Cardiac fibroblast (primary cell): ENCODE data around the gene AADAT.

Experiments used
- DNase-seq, 2 donors: peaks; one replicate each; pipeline versions ENCODE4 v3.0.0 to v3.0.0-alpha.2; 2010; ENCODE audit warnings: low read depth in 2 of 2
- H3K4me3 ChIP-seq, 2 donors: replicated peaks in 1 of 2; 1 replicate in 1 of 2; 2 replicates in 1 of 2; pipeline ENCODE4 v1.5.1; 2011; ENCODE audit warnings: low read depth in 2 of 2, low read length in 2 of 2, mild to moderate bottlenecking in 2 of 2, moderate library complexity in 1 of 2
- CTCF ChIP-seq: IDR thresholded peaks from one replicate; pipeline ENCODE4 v1.5.1; 2011; ENCODE audit warnings: low read depth, mild to moderate bottlenecking, low read length, inconsistent platforms

Gene AADAT

DNA sequence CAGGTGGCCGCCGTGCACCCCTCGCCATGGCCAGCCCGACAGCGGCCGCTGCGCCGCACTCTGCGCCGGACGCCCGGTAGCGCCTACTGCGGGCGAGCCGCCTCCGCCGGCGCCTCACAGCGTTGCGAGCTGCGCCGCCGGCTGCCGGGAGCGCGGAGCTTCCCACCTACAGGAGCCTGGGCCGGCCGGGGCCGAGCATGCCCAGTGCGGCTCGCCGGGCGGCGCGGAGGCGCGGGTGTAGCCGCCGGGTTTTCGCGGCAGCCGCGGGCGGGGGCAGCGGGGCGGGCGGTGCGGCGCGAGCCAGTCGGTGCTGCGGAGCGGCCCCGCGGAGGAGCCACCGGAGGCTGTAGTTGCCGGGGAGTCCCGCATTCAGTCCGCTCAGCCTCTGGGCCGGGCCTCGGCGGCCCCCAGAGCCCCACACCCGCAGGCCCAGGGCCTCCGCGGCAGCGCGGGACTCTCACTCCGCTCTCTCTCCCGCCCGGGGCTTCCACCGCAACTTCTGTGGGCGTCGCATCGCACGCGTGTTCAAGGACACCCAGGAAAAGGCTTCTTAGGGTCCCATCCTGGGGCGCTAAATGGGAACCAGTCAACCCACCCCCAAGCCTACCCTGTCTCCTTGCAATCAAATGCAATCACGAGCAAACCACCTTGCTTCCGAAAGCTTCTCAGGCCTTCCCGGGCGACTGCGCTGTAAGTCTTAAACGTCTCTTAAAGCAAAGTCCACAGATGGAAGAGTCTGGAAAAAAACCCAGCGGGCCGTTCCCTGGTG is 63.3 kb downstream of the AADAT start, which contains the start of gene MFAP3L:
Gene MFAP3L (minus strand): TSS at position 143 of the 769 bp plus-strand sequence. CDS start 20,518 bp downstream, outside the sequence.
- DNase-seq = peak; percentile 84 to 93
- H3K4me3 ChIP-seq = peak within 1 kb of the TSS; percentile 78 to 83
- TF ChIP-seq CTCF = no peak

DNA sequence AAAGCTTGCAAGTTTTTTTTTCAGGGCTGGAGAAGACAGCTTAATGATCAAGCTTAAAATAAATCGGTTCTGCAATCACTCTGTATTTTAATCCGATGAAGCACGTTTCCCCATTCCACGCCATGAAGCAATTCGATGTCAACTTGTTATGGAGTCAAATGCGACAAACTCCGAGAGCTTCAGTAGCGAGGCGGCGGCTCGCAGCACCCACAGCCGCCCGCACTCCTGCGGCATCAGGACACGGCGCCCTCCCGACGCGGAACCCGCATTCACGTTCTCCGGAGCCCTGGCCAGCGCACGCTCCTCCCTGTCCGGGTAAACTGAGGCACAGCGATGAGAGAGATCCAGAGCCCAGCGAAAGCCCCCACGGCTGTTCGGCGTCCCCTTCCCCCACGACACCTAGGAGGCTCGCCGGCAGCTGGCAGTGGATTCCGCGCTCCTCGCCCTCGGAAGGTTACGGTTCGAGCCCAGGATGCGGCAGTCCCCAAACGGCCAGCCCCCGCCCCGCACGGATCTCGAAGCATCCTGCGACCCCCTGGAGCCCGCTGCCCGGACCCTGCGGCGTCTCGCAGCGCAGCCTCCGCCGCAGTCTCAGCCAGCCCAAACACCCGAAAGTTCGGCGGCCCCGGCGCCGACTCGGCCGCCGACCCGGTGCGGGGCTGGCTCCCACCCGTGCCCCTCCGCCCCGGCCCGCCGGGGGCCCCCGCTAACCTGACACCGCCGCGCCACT is 64.1 kb downstream of the AADAT start:
- peak overlapping the region; percentile 54 to 78 for H3K4me3 ChIP-seq
- DNase-seq = peak in 1 of 2 donors; percentile 22
- no peak for TF ChIP-seq CTCF

DNA sequence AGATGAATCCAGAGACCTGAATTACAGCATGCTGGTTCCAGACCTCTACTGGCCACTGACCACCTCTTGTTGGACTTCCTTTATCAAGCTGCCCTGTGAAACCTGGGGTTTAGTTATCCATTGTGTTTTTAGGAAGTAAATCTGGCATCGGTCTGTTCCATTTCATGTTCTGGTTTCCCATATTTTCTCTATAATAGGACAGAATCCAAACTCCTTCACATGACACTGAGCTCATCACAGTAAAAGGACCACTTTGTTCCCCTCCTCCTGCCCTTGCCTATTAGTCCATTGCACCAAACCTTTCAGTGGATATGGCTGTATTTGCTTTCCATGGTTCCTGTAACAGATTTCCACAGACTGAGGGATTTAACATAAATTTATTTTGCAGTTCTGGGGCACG is 67.5 kb downstream of the AADAT start:
- TF ChIP-seq CTCF = no peak
- DNase-seq = no peak
- H3K4me3 ChIP-seq = no peak overlapping the region

DNA sequence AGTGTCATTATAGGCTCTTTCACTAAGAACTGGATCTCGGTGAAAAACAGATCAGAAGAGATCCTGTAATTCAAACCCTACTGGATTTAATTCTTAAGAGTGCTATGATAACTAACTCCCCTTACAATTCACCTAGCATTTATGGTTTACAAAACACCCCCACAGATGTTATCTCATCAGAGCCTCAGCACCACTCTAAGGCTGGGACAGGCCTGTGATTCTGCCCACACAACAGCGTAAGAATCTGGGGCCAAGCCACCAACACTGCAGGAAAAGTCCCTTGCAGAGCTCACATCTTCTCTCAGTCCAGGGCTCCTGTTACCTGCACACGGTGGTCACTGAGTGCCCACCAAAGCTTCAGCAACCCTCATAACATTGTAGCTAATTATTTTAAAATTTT is 72.5 kb downstream of the AADAT start:
- TF ChIP-seq CTCF = no peak
- no peak for DNase-seq
- H3K4me3 ChIP-seq = no peak overlapping the region

GRCh38 chr4:170015285-170015684 is 74.5 kb downstream of the AADAT start:
- H3K4me3 ChIP-seq = no peak overlapping the region
- no peak for TF ChIP-seq CTCF
- DNase-seq = no peak

DNA sequence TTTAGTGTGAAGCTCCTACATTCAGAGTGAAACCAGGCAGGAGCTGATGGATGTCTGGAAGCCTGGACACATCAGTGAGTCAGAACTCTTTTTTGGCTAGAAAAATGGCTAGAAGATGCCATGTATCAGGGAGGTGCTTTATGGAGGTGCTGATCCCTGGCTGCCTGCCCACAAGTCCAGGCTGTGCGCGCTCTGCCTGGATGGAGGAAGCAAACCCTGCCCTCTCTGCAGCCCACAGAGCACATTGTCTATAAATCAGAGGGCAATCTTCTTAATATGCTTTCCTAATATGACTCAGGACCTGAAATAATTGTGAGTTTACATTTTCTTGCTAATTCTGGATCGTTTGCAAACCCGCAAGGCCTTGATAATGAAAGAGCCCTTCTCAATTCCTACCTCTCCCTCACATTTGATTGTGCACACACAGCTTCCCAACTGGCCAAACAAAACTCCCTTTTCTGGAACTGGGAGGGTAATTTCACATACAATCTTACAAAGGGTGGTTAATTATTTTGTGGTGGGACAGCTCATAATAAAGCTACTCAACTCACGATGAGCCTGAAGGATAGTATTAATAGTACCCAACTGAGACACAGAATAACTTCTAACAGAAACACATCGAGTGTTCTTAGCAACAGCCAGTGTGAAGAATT is 75.3 kb downstream of the AADAT start:
- DNase-seq = peak in 1 of 2 donors; percentile 17
- no peak for TF ChIP-seq CTCF
- no peak overlapping the region for H3K4me3 ChIP-seq
